Hepatocyte (in vitro differentiated cells): ENCODE measurements around the gene SNED1. TPM values are rescaled to one million over a fixed set of nuclear protein-coding genes. Genes with fewer than 3 reads are reported as not detected.

Experiments used
- DNase-seq: peaks from one replicate; pipeline ENCODE4 v3.0.0-alpha.2; 2016; ENCODE audit warnings: low spot score
- H2AFZ ChIP-seq: fragments of 200-600 bp; sonication (generic); 2 replicates; pipeline ENCODE4 v1.6.0; 2016; ENCODE audit warnings: antibody characterized with exemption, mild to moderate bottlenecking
- H3K27ac ChIP-seq: fragments of 200-600 bp; sonication (generic); 2 replicates; pipeline ENCODE4 v1.5.1; 2016; ENCODE audit warnings: mild to moderate bottlenecking
- H3K27me3 ChIP-seq: fragments of 200-600 bp; sonication (generic); 2 replicates; pipeline ENCODE4 v1.6.1; 2016
- H3K36me3 ChIP-seq: fragments of 200-600 bp; sonication (generic); replicated peaks from 2 replicates; pipeline ENCODE4 v1.5.1; 2016; ENCODE audit warnings: low read depth; ENCODE audit not compliant: insufficient read depth
- H3K4me1 ChIP-seq: fragments of 200-600 bp; sonication (generic); 2 replicates; pipeline ENCODE4 v1.5.1; 2016; ENCODE audit warnings: mild to moderate bottlenecking, moderate library complexity; ENCODE audit not compliant: insufficient read depth
- H3K4me2 ChIP-seq: fragments of 200-600 bp; sonication (generic); 2 replicates; pipeline ENCODE4 v1.6.0; 2016
- H3K4me3 ChIP-seq: fragments of 200-600 bp; sonication (generic); 2 replicates; pipeline ENCODE4 v1.5.1; 2016; ENCODE audit warnings: mild to moderate bottlenecking
- H3K79me2 ChIP-seq: fragments of 200-600 bp; sonication (generic); 2 replicates; pipeline ENCODE4 v1.6.0; 2017; ENCODE audit warnings: mild to moderate bottlenecking
- H3K9me2 ChIP-seq: fragments of 200-600 bp; sonication (generic); replicated peaks from 2 replicates; pipeline ENCODE4 v1.6.0; 2017; ENCODE audit warnings: mild to moderate bottlenecking; ENCODE audit not compliant: insufficient read depth
- H3K9me3 ChIP-seq: fragments of 200-600 bp; sonication (generic); 2 replicates; pipeline ENCODE4 v1.5.1; 2016; ENCODE audit warnings: low read depth, mild to moderate bottlenecking
- H4K20me1 ChIP-seq: fragments of 200-600 bp; sonication (generic); 2 replicates; pipeline ENCODE4 v1.6.0; 2016; ENCODE audit warnings: mild to moderate bottlenecking; ENCODE audit not compliant: insufficient read depth, poor library complexity, severe bottlenecking
- EZH2 ChIP-seq: fragments of 200-600 bp; sonication (generic); IDR thresholded peaks from 2 replicates; pipeline ENCODE4 v1.6.1; 2016; ENCODE audit warnings: antibody characterized with exemption, mild to moderate bottlenecking, borderline replicate concordance
- EZH2phosphoT487 ChIP-seq: fragments of 200-600 bp; sonication (generic); IDR thresholded peaks from one replicate; pipeline ENCODE4 v1.6.1; 2018; ENCODE audit warnings: antibody characterized with exemption, mild to moderate bottlenecking, low read depth, moderate library complexity; ENCODE audit not compliant: unreplicated experiment, severe bottlenecking
- WGBS: methylation state at CpG from one replicate; pipeline ENCODE4 v1.1.6; 2016; ENCODE audit warnings: low lambda C conversion rate; ENCODE audit errors: missing lambda C conversion rate; 5-methylcytosine and 5-hydroxymethylcytosine counted together
- polyA plus RNA-seq: library from polyadenylated mRNA; unstranded; fragments of >200 nt; fragmentation: Nextera tagmentation; extraction: Ambion mirVana; gene quantifications from 2 replicates; pipeline ENCODE4 v1.2.1, GENCODE V29; 2016
- total RNA-seq: library from RNA; depleted of rRNA; stranded (reverse); fragments of >200 nt; gene quantifications from 2 replicates; pipeline ENCODE4 v1.2.3, GENCODE V29; 2014
- TF ChIP-seq, protein P1 (sequence below): fragments of 200-600 bp; sonication (generic); IDR thresholded peaks from 2 replicates; pipeline ENCODE4 v1.5.1; 2016; ENCODE audit warnings: antibody characterized with exemption, mild to moderate bottlenecking; ENCODE audit not compliant: poor library complexity

Gene SNED1
- total and polyA plus RNA-seq, 2 experiments from 2014 or later: 4.6 to 6.5 TPM

DNA sequence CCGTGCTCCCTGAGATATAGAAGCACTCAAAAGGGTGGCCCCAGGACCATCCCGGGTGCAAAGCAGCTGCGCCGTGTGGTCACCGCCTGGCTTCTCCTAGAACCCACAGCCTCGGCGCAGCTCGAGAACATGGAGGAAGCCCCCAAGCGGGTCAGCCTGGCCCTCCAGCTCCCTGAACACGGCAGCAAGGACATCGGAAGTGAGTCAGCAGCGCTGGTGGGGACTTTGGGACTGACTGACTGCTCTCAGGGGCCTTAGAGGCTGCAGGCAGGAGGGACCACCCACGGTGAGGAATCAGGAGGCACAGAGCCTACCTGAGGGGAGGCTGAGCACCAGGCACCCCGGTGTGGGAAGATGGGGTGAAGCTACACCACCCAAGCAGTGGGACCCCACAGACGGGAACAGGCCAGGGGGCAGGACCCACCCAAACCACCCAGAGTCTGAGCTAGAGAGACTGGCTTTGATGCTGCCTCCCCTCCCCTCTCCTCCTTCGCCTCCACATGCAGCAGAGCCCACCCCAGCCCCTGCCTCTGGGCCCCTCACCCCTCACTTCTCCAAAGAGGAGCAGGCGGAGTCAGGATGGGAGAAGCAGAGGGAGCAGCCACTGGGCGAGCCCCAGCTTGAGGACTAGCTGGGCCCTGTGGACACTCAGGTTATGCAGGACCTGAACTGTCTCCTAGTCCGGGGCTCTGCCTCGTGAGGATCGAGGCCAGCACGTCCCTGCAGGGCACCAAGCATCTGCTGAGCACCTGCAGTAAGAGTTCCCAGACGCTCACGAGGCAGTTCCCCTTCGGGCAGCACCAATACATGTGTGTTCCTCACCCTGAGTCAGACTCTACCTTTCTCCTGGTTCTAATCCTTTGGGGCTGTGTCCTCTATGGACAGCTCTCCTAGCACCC lies 75.0 kb downstream of the SNED1 start:
- no peak for DNase-seq
- Histone ChIP-seq H3K79me2 (no peaks in the 10 kb centered on the region), H3K36me3 (no peaks in the 10 kb centered on the region), H3K27me3 (no peaks in the 10 kb centered on the region), H4K20me1 (no peaks in the 10 kb centered on the region), H3K9me3 (no peaks in the 10 kb centered on the region), H3K4me3 (no peak overlapping the region), H3K27ac (no peak overlapping the region), H3K4me1 (no peaks in the 10 kb centered on the region), H2AFZ (no peak overlapping the region), H3K4me2 (no peak overlapping the region), H3K9me2 (no peaks in the 10 kb centered on the region)
- TF ChIP-seq EZH2 (no peak), EZH2phosphoT487 (no peak)
- TF ChIP-seq, protein P1, sequence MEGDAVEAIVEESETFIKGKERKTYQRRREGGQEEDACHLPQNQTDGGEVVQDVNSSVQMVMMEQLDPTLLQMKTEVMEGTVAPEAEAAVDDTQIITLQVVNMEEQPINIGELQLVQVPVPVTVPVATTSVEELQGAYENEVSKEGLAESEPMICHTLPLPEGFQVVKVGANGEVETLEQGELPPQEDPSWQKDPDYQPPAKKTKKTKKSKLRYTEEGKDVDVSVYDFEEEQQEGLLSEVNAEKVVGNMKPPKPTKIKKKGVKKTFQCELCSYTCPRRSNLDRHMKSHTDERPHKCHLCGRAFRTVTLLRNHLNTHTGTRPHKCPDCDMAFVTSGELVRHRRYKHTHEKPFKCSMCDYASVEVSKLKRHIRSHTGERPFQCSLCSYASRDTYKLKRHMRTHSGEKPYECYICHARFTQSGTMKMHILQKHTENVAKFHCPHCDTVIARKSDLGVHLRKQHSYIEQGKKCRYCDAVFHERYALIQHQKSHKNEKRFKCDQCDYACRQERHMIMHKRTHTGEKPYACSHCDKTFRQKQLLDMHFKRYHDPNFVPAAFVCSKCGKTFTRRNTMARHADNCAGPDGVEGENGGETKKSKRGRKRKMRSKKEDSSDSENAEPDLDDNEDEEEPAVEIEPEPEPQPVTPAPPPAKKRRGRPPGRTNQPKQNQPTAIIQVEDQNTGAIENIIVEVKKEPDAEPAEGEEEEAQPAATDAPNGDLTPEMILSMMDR: no peak
- WGBS: 84% methylated on average over 24 of the region's 25 CpGs

DNA sequence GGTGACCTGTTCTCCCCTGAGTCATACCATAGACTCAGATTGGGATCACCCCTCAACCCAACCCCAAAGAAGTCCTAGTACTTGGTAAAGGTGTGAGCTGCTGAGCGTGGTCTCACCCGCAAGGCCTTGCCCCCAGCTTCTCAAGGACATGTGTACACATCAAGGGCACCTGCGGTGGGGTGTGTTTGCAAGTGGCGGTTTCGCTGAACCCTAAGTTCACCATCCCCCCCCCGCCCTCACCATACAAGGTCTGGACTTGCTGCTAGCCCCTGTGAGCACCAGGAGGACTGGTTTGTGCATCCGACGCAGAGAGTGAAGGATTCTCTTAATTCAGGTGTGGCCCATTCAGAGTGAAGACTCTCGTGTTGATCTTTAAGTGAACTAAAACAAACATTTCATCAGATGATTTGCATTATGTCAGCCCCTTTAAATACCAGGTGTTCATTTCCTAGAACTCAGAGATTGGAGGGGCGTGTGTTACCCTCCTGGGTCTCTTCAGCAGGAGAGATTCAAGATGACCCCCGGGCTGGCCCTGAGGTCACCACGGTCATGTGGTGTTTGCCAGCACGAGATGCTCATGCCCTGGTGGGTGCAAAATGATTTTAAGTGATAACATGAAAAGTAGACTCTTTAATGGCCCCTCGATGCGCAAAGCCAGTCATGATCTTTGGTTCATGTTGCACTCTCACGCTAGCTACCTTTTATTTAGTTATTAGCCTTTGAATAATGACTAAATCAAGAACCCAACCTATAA lies 75.8 kb downstream of the SNED1 start:
- DNase-seq: no peak
- 90% methylated on average over 16 of the region's 16 CpGs for WGBS
- Histone ChIP-seq H3K36me3 (no peaks in the 10 kb centered on the region), H3K4me2 (no peak overlapping the region), H3K4me1 (no peaks in the 10 kb centered on the region), H3K4me3 (no peak overlapping the region), H3K9me2 (no peaks in the 10 kb centered on the region), H4K20me1 (no peaks in the 10 kb centered on the region), H3K9me3 (no peaks in the 10 kb centered on the region), H2AFZ (no peak overlapping the region), H3K27me3 (no peaks in the 10 kb centered on the region), H3K79me2 (no peaks in the 10 kb centered on the region), H3K27ac (no peak overlapping the region)
- TF ChIP-seq EZH2phosphoT487 (no peak), EZH2 (no peak)
- TF ChIP-seq, protein P1: no peak

GRCh38 chr2:241074901-241075540 lies 76.6 kb downstream of the SNED1 start:
- H3K27ac ChIP-seq: no peak overlapping the region
- H3K4me3 ChIP-seq: no peak overlapping the region
- no peaks in the 10 kb centered on the region for H3K79me2 ChIP-seq
- no peak overlapping the region for H3K4me2 ChIP-seq
- H3K9me2 ChIP-seq: no peaks in the 10 kb centered on the region
- no peaks in the 10 kb centered on the region for H3K4me1 ChIP-seq
- H2AFZ ChIP-seq: no peak overlapping the region
- no peaks in the 10 kb centered on the region for H4K20me1 ChIP-seq
- WGBS: 94% methylated on average over 16 of the region's 16 CpGs
- H3K9me3 ChIP-seq: no peaks in the 10 kb centered on the region
- no peaks in the 10 kb centered on the region for H3K36me3 ChIP-seq
- no peaks in the 10 kb centered on the region for H3K27me3 ChIP-seq
- no peak for DNase-seq
- TF ChIP-seq, protein P1: no peak
- TF ChIP-seq EZH2phosphoT487 (no peak), EZH2 (no peak)
